ENCODE data around the gene MLYCD. TPM values are rescaled to one million over a fixed set of nuclear protein-coding genes. Genes with fewer than 3 reads are reported as not detected.
A peak's percentile ranks its signal among the peaks of the same experiment; 100 is the strongest.
"Not testable (repeated sequence)": the region's sequence is repeated elsewhere in the genome, so short reads cannot be mapped to it uniquely, and the experiment has no call there.

Gene MLYCD
- total RNA-seq, 1 donor from 2014 or later: 9.4 TPM

- no peak overlapping the region for H3K4me3 Mint-ChIP-seq (ENCODE audit: low read depth)
- no peak for DNase-seq (ENCODE audit: low spot score, unreplicated experiment)
Measured at GRCh38 chr16:83940630-83941378, 41.9 kb downstream of the MLYCD start.

GRCh38 chr16:83941546-83941945 lies 42.6 kb downstream of the MLYCD start:
- H3K27me3 Mint-ChIP-seq: peaks cover 13% of the 10 kb centered on the region
- not testable (repeated sequence) for H3K27ac Mint-ChIP-seq; H3K4me3 Mint-ChIP-seq (ENCODE audit: low read depth); H3K9me3 Mint-ChIP-seq (ENCODE audit: low read depth); DNase-seq (ENCODE audit: low spot score, unreplicated experiment)
- peaks cover 12% of the 10 kb centered on the region for H3K36me3 Mint-ChIP-seq (ENCODE audit: insufficient read depth)
- peaks cover 27% of the 10 kb centered on the region for H3K4me1 Mint-ChIP-seq (ENCODE audit: low read depth)

More at GRCh38 chr16:83940630-83941378, 41.9 kb downstream of the MLYCD start:
- H3K27ac Mint-ChIP-seq: peak overlapping the region; percentile 24
- TF ChIP-seq, protein P1, sequence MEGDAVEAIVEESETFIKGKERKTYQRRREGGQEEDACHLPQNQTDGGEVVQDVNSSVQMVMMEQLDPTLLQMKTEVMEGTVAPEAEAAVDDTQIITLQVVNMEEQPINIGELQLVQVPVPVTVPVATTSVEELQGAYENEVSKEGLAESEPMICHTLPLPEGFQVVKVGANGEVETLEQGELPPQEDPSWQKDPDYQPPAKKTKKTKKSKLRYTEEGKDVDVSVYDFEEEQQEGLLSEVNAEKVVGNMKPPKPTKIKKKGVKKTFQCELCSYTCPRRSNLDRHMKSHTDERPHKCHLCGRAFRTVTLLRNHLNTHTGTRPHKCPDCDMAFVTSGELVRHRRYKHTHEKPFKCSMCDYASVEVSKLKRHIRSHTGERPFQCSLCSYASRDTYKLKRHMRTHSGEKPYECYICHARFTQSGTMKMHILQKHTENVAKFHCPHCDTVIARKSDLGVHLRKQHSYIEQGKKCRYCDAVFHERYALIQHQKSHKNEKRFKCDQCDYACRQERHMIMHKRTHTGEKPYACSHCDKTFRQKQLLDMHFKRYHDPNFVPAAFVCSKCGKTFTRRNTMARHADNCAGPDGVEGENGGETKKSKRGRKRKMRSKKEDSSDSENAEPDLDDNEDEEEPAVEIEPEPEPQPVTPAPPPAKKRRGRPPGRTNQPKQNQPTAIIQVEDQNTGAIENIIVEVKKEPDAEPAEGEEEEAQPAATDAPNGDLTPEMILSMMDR (IDR thresholded peaks at IDR 0.05; ENCODE audit: unreplicated experiment): no peak
- peaks cover 13% of the 10 kb centered on the region for H3K27me3 Mint-ChIP-seq
- H3K36me3 Mint-ChIP-seq (ENCODE audit: insufficient read depth): peaks cover 12% of the 10 kb centered on the region
- H3K4me1 Mint-ChIP-seq (ENCODE audit: low read depth): peaks cover 26% of the 10 kb centered on the region
- H3K9me3 Mint-ChIP-seq (ENCODE audit: low read depth): no peaks in the 10 kb centered on the region

- no peak for DNase-seq (ENCODE audit: low spot score, unreplicated experiment)
- H3K27me3 Mint-ChIP-seq: peaks cover 13% of the 10 kb centered on the region
- H3K4me3 Mint-ChIP-seq (ENCODE audit: low read depth): no peak overlapping the region
- peaks cover 10% of the 10 kb centered on the region for H3K36me3 Mint-ChIP-seq (ENCODE audit: insufficient read depth)
- H3K27ac Mint-ChIP-seq: no peak overlapping the region
- TF ChIP-seq, protein P1 (IDR thresholded peaks at IDR 0.05; ENCODE audit: unreplicated experiment): no peak
- H3K4me1 Mint-ChIP-seq (ENCODE audit: low read depth): peaks cover 32% of the 10 kb centered on the region
- H3K9me3 Mint-ChIP-seq (ENCODE audit: low read depth): no peaks in the 10 kb centered on the region
Measured at GRCh38 chr16:83942074-83942473, 43.2 kb downstream of the MLYCD start.

DNA sequence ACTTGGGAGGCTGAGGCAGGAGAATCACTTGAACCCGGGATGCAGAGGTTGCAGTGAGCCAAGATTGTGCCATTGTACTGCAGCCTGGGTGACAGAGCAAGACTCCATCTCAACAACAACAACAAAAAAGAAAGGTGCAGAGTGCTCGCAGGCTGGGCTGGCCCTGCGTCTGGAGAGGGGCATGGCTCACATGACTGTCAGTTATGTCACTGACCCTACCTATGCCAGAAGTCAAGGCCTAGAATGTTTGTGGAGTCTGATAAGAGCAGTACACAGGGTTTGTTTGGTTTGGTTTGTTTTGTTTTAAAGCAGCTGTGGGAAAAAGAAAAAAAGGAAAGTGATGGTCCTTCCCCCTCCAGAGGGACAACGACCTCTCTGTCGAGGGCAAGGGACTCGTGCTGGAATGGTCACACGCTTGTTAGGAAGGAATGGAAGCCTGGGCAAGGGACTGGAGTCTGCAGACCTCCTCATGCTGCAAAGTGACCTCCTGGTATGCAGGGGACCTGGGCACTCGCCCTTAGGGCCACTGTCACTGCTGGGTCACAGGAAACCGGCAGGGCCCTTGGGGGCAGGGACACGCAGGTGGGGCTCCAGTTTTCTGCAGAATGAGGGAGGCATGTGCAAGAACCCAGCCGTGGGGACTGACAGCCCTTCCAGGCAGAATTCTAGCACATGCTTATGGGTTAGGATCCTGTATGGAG lies 44.0 kb downstream of the MLYCD start:
- H3K27ac Mint-ChIP-seq: peak overlapping the region; percentile 46

DNA sequence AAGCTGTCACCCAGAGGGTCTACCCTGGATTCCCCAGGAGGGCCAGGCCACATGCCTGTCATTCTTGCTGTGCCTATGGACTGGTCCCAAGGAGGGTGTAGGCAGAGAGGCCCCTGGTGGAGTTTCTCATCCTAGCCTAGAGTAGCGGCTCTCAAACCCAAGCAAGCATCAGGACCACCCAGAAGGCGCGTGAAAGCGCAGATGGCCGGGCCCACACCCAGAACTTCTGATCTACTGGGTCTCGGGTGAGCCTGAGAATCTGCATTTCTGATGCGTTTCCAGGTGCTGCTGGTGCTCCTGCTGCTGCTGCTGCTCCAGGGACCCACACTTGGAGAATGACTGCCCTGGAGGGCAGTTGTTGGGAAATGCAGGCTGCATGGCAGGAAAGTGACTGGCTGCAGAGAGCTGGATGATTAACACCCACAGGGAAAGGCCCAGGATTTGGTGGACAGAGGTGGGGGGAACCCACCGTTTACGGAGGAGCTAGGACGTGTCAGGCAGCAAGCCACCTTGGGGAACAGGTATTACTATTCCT lies 44.7 kb downstream of the MLYCD start:
- Mint-ChIP-seq H3K27ac (no peak overlapping the region), H3K27me3 (peaks cover 13% of the 10 kb centered on the region), H3K36me3 (ENCODE audit: insufficient read depth) (peaks cover 6% of the 10 kb centered on the region), H3K4me1 (ENCODE audit: low read depth) (peaks cover 35% of the 10 kb centered on the region), H3K4me3 (ENCODE audit: low read depth) (no peak overlapping the region), H3K9me3 (ENCODE audit: low read depth) (no peaks in the 10 kb centered on the region)
- DNase-seq (ENCODE audit: low spot score, unreplicated experiment): no peak
- TF ChIP-seq, protein P1 (IDR thresholded peaks at IDR 0.05; ENCODE audit: unreplicated experiment): no peak

More for the DNA sequence above, 44.0 kb downstream of the MLYCD start:
- Mint-ChIP-seq H3K4me3 (ENCODE audit: low read depth) (no peak overlapping the region), H3K27me3 (peaks cover 13% of the 10 kb centered on the region), H3K4me1 (ENCODE audit: low read depth) (peaks cover 35% of the 10 kb centered on the region), H3K9me3 (ENCODE audit: low read depth) (no peaks in the 10 kb centered on the region), H3K36me3 (ENCODE audit: insufficient read depth) (peaks cover 6% of the 10 kb centered on the region)
- DNase-seq (ENCODE audit: low spot score, unreplicated experiment): no peak
- TF ChIP-seq, protein P1 (IDR thresholded peaks at IDR 0.05; ENCODE audit: unreplicated experiment): no peak

Measured in progenitor cell of endocrine pancreas (in vitro differentiated cells).